NOMO-1 (cell line): ENCODE results near the gene SLC8A1.

Experiments used
- DNase-seq, 2 experiments: peaks; one replicate each; lab custom pipeline; 2025; ENCODE audit not compliant: unreplicated experiment in 2 of 2; lab: John Stamatoyannopoulos, UW

The SLC8A1 gene

GRCh38 chr2:40321822-40322221 is 130.1 kb downstream of the SLC8A1 start:
- DNase-seq: no peak

- DNase-seq: no peak
These were observed 130.8 kb downstream of the SLC8A1 start for GRCh38 chr2:40321016-40321623.

GRCh38 chr2:40318921-40319320 is 133.0 kb downstream of the SLC8A1 start:
- DNase-seq: no peak

- DNase-seq: no peak
These were observed 134.1 kb downstream of the SLC8A1 start for GRCh38 chr2:40317761-40318160.

- no peak for DNase-seq
These were observed 134.8 kb downstream of the SLC8A1 start for GRCh38 chr2:40317046-40317445.

- DNase-seq: no peak
These were observed 135.3 kb downstream of the SLC8A1 start for GRCh38 chr2:40316620-40317019.

- no peak for DNase-seq
These were observed 136.2 kb downstream of the SLC8A1 start for GRCh38 chr2:40315683-40316082.

- DNase-seq: no peak
These were observed 140.9 kb downstream of the SLC8A1 start for GRCh38 chr2:40311026-40311425.

- DNase-seq: no peak
These were observed 141.6 kb downstream of the SLC8A1 start for GRCh38 chr2:40310303-40310702.

- no peak for DNase-seq
These were observed 147.6 kb downstream of the SLC8A1 start for GRCh38 chr2:40304340-40304739.

- DNase-seq: no peak
These were observed 148.1 kb downstream of the SLC8A1 start for GRCh38 chr2:40303746-40304145.

- DNase-seq: no peak
These were observed 149.1 kb downstream of the SLC8A1 start for GRCh38 chr2:40302751-40303325.

- DNase-seq: no peak
These were observed 151.5 kb downstream of the SLC8A1 start for GRCh38 chr2:40300391-40300790.

GRCh38 chr2:40299781-40300180 is 152.1 kb downstream of the SLC8A1 start:
- DNase-seq: no peak

GRCh38 chr2:40299173-40299572 is 152.7 kb downstream of the SLC8A1 start:
- DNase-seq: no peak

GRCh38 chr2:40298026-40298425 is 153.9 kb downstream of the SLC8A1 start:
- no peak for DNase-seq

- no peak for DNase-seq
These were observed 159.6 kb downstream of the SLC8A1 start for GRCh38 chr2:40292291-40292690.

- peak; percentile 12 to 52 for DNase-seq
These were observed 162.0 kb downstream of the SLC8A1 start for GRCh38 chr2:40289771-40290404.

GRCh38 chr2:40287773-40288172 is 164.1 kb downstream of the SLC8A1 start:
- DNase-seq: peak; percentile 10 to 42

GRCh38 chr2:40287195-40287594 is 164.7 kb downstream of the SLC8A1 start:
- no peak for DNase-seq

GRCh38 chr2:40286721-40287120 is 165.2 kb downstream of the SLC8A1 start:
- no peak for DNase-seq

GRCh38 chr2:40285391-40285790 is 166.5 kb downstream of the SLC8A1 start:
- DNase-seq: no peak
